GM12801 (cell line): ENCODE measurements around the gene ITGB5.

ENCODE experiments used
- TF ChIP-seq, protein P1 (sequence below): IDR thresholded peaks from one replicate; pipeline ENCODE4 v1.5.1; 2011; ENCODE audit warnings: control low read depth; ENCODE audit not compliant: insufficient read length; ENCODE audit errors: extremely low read depth

ITGB5 gene

GRCh38 chr3:124847863-124848262 lies 39.3 kb downstream of the ITGB5 start:
- TF ChIP-seq, protein P1, sequence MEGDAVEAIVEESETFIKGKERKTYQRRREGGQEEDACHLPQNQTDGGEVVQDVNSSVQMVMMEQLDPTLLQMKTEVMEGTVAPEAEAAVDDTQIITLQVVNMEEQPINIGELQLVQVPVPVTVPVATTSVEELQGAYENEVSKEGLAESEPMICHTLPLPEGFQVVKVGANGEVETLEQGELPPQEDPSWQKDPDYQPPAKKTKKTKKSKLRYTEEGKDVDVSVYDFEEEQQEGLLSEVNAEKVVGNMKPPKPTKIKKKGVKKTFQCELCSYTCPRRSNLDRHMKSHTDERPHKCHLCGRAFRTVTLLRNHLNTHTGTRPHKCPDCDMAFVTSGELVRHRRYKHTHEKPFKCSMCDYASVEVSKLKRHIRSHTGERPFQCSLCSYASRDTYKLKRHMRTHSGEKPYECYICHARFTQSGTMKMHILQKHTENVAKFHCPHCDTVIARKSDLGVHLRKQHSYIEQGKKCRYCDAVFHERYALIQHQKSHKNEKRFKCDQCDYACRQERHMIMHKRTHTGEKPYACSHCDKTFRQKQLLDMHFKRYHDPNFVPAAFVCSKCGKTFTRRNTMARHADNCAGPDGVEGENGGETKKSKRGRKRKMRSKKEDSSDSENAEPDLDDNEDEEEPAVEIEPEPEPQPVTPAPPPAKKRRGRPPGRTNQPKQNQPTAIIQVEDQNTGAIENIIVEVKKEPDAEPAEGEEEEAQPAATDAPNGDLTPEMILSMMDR = no peak

DNA sequence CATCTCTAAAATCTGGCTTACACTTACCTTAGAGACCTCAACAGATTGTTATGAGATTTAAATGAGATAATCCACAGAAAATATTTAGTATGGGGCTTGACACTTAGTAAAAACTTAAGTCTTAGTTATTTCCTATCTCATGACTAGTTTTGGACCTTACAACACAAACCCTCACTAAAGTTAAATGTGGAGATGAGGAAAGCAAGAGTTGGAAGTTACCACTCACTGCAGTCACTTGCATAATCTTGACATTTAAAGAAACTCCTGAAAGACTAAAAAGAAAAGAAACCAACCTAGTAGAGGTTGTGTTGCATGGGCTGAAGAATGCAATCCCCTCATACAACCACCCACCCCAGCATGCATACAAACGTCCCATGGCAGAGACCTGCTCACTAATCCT lies 40.1 kb downstream of the ITGB5 start:
- TF ChIP-seq, protein P1 = no peak

DNA sequence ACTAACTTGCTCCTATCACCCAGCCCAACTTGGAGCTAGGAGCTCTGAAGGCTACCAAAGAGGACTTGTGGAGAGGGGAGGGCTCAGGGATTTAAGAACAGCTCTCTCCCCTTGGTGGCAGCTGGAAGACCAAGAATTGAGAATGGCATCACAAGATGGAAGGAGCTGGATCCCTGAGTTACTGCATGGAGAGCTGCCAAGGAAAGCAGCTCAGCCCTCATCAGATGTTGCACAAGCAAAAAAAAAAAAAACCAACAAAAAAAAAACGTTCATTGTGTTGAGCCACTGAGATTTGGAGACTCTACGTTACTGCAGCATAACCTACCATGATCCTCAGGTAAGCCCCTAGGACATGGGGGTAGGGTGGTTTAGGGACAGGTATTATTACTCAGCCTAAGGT lies 41.0 kb downstream of the ITGB5 start:
- TF ChIP-seq, protein P1 = no peak

- TF ChIP-seq, protein P1 = no peak
Observed at GRCh38 chr3:124845406-124845805, 41.8 kb downstream of the ITGB5 start.

DNA sequence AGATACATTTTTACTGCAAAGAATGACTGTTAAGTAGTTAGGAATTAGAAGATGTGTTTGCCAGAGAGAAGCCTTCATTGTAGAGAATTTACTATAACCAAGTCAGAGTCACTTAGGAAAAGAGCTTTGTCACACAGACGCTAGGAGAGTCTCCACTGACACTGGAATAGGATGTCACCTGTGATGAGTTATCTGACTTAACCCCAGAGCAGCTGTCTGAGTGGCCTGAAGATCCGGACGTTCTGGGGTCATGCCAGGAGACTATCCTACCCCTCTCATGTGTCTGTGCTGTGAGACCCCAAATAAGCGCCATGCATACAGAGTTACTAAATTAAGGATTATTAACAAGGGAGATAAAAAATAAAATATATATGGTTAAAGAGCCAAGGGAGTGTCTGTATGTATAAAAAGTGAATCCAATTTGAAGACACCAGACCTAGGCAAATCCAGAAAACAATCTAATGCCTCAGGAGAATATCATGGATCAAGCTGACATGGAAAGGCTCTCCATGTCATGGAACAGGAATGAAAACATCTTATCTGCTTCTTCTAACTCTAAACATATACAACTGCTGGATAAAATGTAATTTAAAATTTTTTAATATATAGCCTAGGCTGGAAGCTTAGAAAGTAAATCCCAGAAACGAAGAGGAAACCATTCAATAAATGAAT lies 43.5 kb downstream of the ITGB5 start:
- TF ChIP-seq, protein P1 = no peak

- TF ChIP-seq, protein P1 = no peak
Observed at GRCh38 chr3:124843047-124843446, 44.1 kb downstream of the ITGB5 start.

DNA sequence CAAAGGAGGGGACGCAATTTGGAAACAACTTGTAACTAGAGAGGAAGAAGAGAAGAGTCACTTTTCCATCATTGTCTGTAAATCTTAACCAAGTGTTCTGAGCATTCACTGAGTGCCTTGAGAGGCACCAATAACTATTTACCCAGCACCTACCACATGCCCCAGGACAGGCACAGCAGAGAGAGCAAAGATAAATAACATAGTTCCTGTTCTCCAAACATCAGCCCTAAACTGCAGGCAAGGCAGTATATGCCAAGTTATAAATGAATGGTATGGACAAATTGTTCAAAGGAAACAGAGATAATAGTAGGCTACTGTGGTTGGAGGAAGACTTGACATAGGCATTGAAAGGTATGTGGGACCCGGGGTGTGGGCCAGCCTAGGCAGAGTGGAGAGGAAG lies 45.6 kb downstream of the ITGB5 start:
- TF ChIP-seq, protein P1 = no peak
